K562 (cell line): Measurements from ENCODE around the gene FMNL3. TPM values are rescaled to one million over a fixed set of nuclear protein-coding genes. Genes with fewer than 3 reads are reported as not detected.

Experiments
- FOXA1 ChIP-seq: fragments of 450-650 bp; IDR thresholded peaks from 2 replicates; pipeline ENCODE4 v1.6.1; 2016; ENCODE audit warnings: mild to moderate bottlenecking, borderline replicate concordance
- LARP7 ChIP-seq: fragments of 450-650 bp; IDR thresholded peaks from 2 replicates; pipeline ENCODE4 v1.6.1; 2016
- SAFB2 ChIP-seq: fragments of 200-400 bp; formaldehyde crosslinking; IDR thresholded peaks from 2 replicates; pipeline ENCODE4 v1.6.1; 2018; ENCODE audit warnings: borderline replicate concordance, low read length, low read depth, moderate library complexity; ENCODE audit not compliant: severe bottlenecking
- STAG1 ChIP-seq: sonication (generic); formaldehyde crosslinking; IDR thresholded peaks from 2 replicates; pipeline ENCODE4 v1.5.0; 2020; ENCODE audit warnings: missing genetic modification reagents, borderline replicate concordance
- YY1 ChIP-seq, 3 experiments: IDR thresholded peaks; 2 replicates each; pipeline ENCODE4 v1.6.1; 2011; ENCODE audit warnings: low read length in 2 of 3, mild to moderate bottlenecking in 2 of 3, moderate library complexity in 2 of 3, borderline replicate concordance in 1 of 3, control low read depth in 1 of 3, low read depth in 1 of 3; ENCODE audit not compliant: insufficient read depth in 3 of 3, insufficient replicate concordance in 2 of 3, control insufficient read depth in 1 of 3, insufficient read length in 1 of 3; ENCODE audit errors: extremely low read depth in 1 of 3
- polyA plus RNA-seq, 8 experiments: library from polyadenylated mRNA; depleted of rRNA in 4 of 8; stranded (reverse) in 5 of 8; unstranded in 3 of 8; fragments of >200 nt; fragmentation: Nextera tagmentation in 2 of 8; fragmentation: Illumina TruSeq in 1 of 8; extraction: Ambion mirVana in 2 of 8; extraction: Trizol in 1 of 8; gene quantifications; 2 replicates each; pipeline versions ENCODE4 v1.2.1 to v1.2.3, GENCODE V29; 2011 to 2014; ENCODE audit warnings: inconsistent platforms in 1 of 8, missing spikeins in 1 of 8
- total RNA-seq, 7 experiments: library from RNA; depleted of rRNA in 6 of 7; stranded (reverse); fragments of >200 nt in 6 of 7; fragmentation: Illumina TruSeq in 2 of 7; extraction: Trizol in 2 of 7; gene quantifications; 2 replicates each; pipeline versions ENCODE4 v1.2.1 to v1.2.3, GENCODE V29; 2011 to 2021; ENCODE audit warnings: low replicate concordance in 1 of 7
- TF ChIP-seq, protein P1 (sequence below): fragments of 250-450 bp; sonication (Bioruptor Pico); IDR thresholded peaks from 2 replicates; pipeline ENCODE4 v1.5.1; 2021; ENCODE audit warnings: mild to moderate bottlenecking
- TF ChIP-seq, protein P2 (sequence below): IDR thresholded peaks from 2 replicates; pipeline ENCODE4 v1.6.1; 2011; ENCODE audit warnings: borderline replicate concordance, low read depth, mild to moderate bottlenecking, moderate library complexity, low read length; ENCODE audit not compliant: insufficient read depth, poor library complexity, severe bottlenecking

Gene FMNL3
- total and polyA plus RNA-seq, 9 of the 15 experiments (the other 6 are each of a cell fraction or from before 2014, with no cell fraction given): 0.49 to 14.4 (median 6.8) TPM

DNA sequence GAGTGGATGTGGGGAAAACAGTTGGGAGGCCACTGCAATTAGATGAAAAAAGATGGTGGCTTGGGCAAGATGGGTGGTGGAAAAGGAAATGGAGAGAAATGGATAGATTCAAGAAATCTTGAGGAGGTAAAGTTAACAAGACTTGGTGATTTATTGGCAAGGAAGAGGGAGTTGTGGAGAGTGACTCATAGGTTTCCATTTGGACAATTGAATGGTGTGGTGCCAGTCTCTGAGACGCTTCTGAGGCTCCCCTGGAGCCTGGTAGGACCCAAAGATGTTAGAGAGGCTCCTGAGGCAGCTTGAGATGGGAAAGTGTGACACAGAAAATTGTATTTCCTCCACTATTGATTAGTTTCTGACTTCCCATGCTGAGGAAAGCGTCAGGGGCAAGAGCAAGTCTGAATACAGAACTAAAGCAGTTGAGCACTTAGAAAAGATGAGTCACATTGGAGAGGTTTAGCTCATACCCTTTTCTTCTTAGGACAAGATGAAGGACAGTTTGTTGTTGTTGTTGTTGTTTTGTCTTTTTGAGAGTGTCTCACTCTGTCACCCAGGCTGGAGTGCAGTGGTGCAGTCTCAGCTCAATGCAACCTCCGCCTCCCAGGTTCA lies 79.3 kb downstream of the FMNL3 start (continued):
- TF ChIP-seq YY1 (IDR thresholded peaks at IDR 0.05; ENCODE audit: borderline replicate concordance in 1 of 3, control insufficient read depth in 1 of 3, extremely low read depth in 1 of 3, insufficient read depth in 3 of 3, insufficient read length in 1 of 3, insufficient replicate concordance in 2 of 3, low read depth in 1 of 3, low read length in 2 of 3) (no peak), LARP7 (no peak), FOXA1 (no peak), SAFB2 (no peak), STAG1 (CRISPR knock-in tag) (no peak)
- TF ChIP-seq, protein P1, sequence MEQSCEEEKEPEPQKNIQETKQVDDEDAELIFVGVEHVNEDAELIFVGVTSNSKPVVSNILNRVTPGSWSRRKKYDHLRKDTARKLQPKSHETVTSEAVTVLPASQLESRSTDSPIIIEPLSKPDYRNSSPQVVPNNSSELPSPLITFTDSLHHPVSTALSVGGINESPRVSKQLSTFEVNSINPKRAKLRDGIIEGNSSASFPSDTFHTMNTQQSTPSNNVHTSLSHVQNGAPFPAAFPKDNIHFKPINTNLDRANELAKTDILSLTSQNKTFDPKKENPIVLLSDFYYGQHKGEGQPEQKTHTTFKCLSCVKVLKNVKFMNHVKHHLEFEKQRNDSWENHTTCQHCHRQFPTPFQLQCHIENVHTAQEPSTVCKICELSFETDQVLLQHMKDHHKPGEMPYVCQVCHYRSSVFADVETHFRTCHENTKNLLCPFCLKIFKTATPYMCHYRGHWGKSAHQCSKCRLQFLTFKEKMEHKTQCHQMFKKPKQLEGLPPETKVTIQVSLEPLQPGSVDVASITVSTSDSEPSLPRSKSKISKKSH (CRISPR knock-in tag): no peak
- TF ChIP-seq, protein P2, sequence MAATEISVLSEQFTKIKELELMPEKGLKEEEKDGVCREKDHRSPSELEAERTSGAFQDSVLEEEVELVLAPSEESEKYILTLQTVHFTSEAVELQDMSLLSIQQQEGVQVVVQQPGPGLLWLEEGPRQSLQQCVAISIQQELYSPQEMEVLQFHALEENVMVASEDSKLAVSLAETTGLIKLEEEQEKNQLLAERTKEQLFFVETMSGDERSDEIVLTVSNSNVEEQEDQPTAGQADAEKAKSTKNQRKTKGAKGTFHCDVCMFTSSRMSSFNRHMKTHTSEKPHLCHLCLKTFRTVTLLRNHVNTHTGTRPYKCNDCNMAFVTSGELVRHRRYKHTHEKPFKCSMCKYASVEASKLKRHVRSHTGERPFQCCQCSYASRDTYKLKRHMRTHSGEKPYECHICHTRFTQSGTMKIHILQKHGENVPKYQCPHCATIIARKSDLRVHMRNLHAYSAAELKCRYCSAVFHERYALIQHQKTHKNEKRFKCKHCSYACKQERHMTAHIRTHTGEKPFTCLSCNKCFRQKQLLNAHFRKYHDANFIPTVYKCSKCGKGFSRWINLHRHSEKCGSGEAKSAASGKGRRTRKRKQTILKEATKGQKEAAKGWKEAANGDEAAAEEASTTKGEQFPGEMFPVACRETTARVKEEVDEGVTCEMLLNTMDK: no peak
